ENCODE results near the gene PIK3R1. TPM values are rescaled to one million over a fixed set of nuclear protein-coding genes. Genes with fewer than 3 reads are reported as not detected.

PIK3R1 gene
- polyA plus RNA-seq, 1 donor (not counting 4 experiments of a cell fraction or from before 2014, with no cell fraction given), result 16.7 TPM

DNA sequence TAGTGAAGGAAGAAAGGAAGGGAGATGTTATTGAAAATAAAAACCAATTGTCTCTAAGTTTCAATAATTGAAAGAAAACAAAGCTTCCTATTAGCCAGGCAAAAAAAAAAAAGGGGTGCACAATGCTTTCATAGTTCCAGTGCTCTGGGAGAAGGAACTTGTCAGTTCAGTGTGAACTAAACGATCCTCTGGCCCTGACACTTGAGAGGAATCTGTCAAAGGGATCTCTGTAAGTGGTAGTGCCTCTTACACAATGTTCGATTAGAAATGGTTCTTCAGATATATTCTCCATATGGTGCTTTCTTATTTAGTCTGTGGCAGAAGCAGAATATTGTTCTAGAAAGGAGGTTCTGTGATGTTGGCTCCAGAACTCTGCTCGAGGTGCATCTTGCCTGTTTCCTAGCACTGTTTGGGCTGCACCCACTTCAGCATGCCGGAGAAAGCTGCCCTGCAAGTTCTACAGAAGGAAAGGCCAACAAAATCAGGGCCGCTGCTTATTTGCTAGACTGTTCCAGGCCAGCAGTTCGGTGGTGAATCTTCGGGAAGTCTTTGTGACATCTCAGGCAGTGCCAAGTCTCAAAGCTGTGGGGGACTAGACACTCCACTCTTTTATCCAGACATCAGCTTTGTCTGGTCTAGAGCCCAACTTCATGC, 90.9 kb downstream of the PIK3R1 start:
- FAIRE-seq (no peak), DNase-seq (ENCODE audit: low read depth, low spot score) (no peak)
- TF ChIP-seq, protein P1, sequence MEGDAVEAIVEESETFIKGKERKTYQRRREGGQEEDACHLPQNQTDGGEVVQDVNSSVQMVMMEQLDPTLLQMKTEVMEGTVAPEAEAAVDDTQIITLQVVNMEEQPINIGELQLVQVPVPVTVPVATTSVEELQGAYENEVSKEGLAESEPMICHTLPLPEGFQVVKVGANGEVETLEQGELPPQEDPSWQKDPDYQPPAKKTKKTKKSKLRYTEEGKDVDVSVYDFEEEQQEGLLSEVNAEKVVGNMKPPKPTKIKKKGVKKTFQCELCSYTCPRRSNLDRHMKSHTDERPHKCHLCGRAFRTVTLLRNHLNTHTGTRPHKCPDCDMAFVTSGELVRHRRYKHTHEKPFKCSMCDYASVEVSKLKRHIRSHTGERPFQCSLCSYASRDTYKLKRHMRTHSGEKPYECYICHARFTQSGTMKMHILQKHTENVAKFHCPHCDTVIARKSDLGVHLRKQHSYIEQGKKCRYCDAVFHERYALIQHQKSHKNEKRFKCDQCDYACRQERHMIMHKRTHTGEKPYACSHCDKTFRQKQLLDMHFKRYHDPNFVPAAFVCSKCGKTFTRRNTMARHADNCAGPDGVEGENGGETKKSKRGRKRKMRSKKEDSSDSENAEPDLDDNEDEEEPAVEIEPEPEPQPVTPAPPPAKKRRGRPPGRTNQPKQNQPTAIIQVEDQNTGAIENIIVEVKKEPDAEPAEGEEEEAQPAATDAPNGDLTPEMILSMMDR (optimal IDR thresholded peaks at IDR 0.05 in 1 of 3, IDR thresholded peaks at IDR 0.05 in 1 of 3, conservative IDR thresholded peaks at IDR 0.05 in 1 of 3; ENCODE audit: extremely low read depth in 1 of 3, insufficient read depth in 2 of 3, low read length in 3 of 3), result no peak
- no peak for TF ChIP-seq EZH2 (IDR thresholded peaks at IDR 0.05; ENCODE audit: low read length)
- Histone ChIP-seq H3K27me3 (ENCODE audit: control insufficient read depth, extremely low read depth, insufficient read depth, low read length) (no peaks in the 10 kb centered on the region), H3K4me3 (ENCODE audit: control insufficient read depth in 2 of 3, extremely low read depth in 1 of 3, insufficient read depth in 2 of 3, low read depth in 1 of 3, low read length in 3 of 3) (no peak overlapping the region), H3K9me3 (ENCODE audit: control insufficient read depth, low read depth, low read length) (no peaks in the 10 kb centered on the region), H3K4me1 (ENCODE audit: control insufficient read depth, extremely low read depth, insufficient read depth, low read length) (peaks cover 25% of the 10 kb centered on the region), H4K20me1 (ENCODE audit: control insufficient read depth, extremely low read depth, insufficient read depth, low read length) (no peaks in the 10 kb centered on the region), H2AFZ (ENCODE audit: control insufficient read depth, low read length) (peak overlapping the region; percentile 48), H3K4me2 (ENCODE audit: control insufficient read depth, extremely low read depth, insufficient read depth, low read depth, low read length) (peak overlapping the region; percentile 29), H3K9me1 (ENCODE audit: control insufficient read depth, extremely low read depth, insufficient read depth, low read length) (peaks cover 6% of the 10 kb centered on the region), H3K27ac (ENCODE audit: control insufficient read depth, insufficient read depth, low read length) (no peak overlapping the region), H3K79me2 (ENCODE audit: control insufficient read depth, insufficient read depth, low read length) (no peaks in the 10 kb centered on the region), H3K36me3 (ENCODE audit: control insufficient read depth in 2 of 2, extremely low read depth in 1 of 2, insufficient read depth in 2 of 2, low read length in 2 of 2) (no peaks in the 10 kb centered on the region), H3K9ac (ENCODE audit: control insufficient read depth, extremely low read depth, insufficient read depth, low read length) (no peak overlapping the region)
- dilution Hi-C loops (cut with MboI; ENCODE audit: extremely low pct_ligation_motif_present, low sequenced_read_pairs), result no loop called here

DNA sequence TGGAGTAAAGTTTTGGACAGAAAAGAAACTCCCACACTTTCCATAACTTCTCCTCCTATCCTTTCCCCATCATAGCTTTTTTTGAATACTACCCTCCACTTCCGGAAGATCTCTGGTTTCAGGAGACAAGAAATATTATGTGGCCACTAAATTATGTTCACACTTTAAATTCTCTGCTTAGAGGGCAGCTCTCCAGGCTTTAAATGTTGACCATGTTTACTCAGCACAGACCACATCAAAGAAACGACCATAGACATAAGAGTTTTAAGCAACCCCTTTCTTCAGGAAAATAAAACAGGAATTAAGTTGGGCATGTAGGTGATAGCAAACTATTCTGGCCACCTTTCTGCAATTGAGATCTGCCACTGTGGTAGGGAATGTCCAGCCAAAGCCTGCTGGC, 97.8 kb downstream of the PIK3R1 start:
- DNase-seq (ENCODE audit: low read depth, low spot score) (no peak), FAIRE-seq (no peak)
- no peaks in the 10 kb centered on the region for H3K36me3 ChIP-seq (ENCODE audit: control insufficient read depth in 2 of 2, extremely low read depth in 1 of 2, insufficient read depth in 2 of 2, low read length in 2 of 2)
- no peaks in the 10 kb centered on the region for H3K27me3 ChIP-seq (ENCODE audit: control insufficient read depth, extremely low read depth, insufficient read depth, low read length)
- H3K4me3 ChIP-seq (ENCODE audit: control insufficient read depth in 2 of 3, extremely low read depth in 1 of 3, insufficient read depth in 2 of 3, low read depth in 1 of 3, low read length in 3 of 3), result no peak overlapping the region
- no peak for TF ChIP-seq EZH2 (IDR thresholded peaks at IDR 0.05; ENCODE audit: low read length)
- TF ChIP-seq, protein P1 (optimal IDR thresholded peaks at IDR 0.05 in 1 of 3, IDR thresholded peaks at IDR 0.05 in 1 of 3, conservative IDR thresholded peaks at IDR 0.05 in 1 of 3; ENCODE audit: extremely low read depth in 1 of 3, insufficient read depth in 2 of 3, low read length in 3 of 3), result no peak
- H3K4me2 ChIP-seq (ENCODE audit: control insufficient read depth, extremely low read depth, insufficient read depth, low read depth, low read length), result no peak overlapping the region
- H3K79me2 ChIP-seq (ENCODE audit: control insufficient read depth, insufficient read depth, low read length), result no peaks in the 10 kb centered on the region
- no peaks in the 10 kb centered on the region for H4K20me1 ChIP-seq (ENCODE audit: control insufficient read depth, extremely low read depth, insufficient read depth, low read length)
- H3K9me3 ChIP-seq (ENCODE audit: control insufficient read depth, low read depth, low read length), result no peaks in the 10 kb centered on the region
- H3K9me1 ChIP-seq (ENCODE audit: control insufficient read depth, extremely low read depth, insufficient read depth, low read length), result no peaks in the 10 kb centered on the region
- no peak overlapping the region for H3K27ac ChIP-seq (ENCODE audit: control insufficient read depth, insufficient read depth, low read length)
- peaks cover 8% of the 10 kb centered on the region for H3K4me1 ChIP-seq (ENCODE audit: control insufficient read depth, extremely low read depth, insufficient read depth, low read length)
- dilution Hi-C loops (cut with MboI; ENCODE audit: extremely low pct_ligation_motif_present, low sequenced_read_pairs), result no loop called here
- H2AFZ ChIP-seq (ENCODE audit: control insufficient read depth, low read length), result no peak overlapping the region
- H3K9ac ChIP-seq (ENCODE audit: control insufficient read depth, extremely low read depth, insufficient read depth, low read length), result no peak overlapping the region

All from keratinocyte (primary cell).